Amniotic epithelial cell (primary cell): ENCODE measurements around the gene OR4A15.

Experiments used
- DNase-seq: peaks from one replicate; pipeline ENCODE4 v3.0.0-alpha.2; 2010; ENCODE audit warnings: low read depth

Gene OR4A15

DNA sequence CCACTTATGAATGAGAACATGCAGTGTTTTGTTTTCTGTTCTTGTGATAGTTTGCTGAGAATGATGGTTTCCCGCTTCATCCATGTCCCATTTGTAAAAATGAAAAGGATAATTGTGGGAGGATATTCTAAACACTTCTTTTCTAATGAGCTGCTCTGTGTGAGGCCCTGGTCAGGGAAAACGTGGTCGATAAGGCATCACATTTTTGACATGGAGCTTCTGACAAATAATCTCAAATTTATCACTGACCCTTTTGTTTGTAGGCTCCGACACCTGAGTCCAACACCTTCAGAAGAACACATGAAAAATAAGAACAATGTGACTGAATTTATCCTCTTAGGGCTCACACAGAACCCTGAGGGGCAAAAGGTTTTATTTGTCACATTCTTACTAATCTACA is at the start of gene OR4A15:
Gene OR4A15 (plus strand): TSS at position 301 of the 400 bp plus-strand sequence. CDS start 0 bp downstream, at position 301.
- DNase-seq: no peak

DNA sequence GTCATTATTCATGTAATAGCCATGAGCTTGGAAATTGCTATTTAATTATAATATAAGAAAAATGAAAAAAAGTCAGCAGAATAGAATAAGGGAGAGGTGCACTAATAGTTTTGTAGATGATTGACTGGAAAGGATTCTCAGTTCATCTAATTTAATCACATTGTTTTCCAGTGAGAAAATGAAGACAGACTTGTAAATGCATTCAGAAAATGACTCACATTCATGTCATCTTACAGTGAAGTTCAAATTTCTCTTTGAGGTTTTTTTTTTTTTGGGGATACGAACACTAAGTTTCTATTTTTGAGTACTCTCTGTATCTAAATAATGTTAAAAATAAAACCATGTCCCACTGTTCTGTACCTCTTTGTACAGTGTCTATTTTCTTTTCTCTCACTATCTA is 43.3 kb upstream of the OR4A15 start:
- DNase-seq: no peak

DNA sequence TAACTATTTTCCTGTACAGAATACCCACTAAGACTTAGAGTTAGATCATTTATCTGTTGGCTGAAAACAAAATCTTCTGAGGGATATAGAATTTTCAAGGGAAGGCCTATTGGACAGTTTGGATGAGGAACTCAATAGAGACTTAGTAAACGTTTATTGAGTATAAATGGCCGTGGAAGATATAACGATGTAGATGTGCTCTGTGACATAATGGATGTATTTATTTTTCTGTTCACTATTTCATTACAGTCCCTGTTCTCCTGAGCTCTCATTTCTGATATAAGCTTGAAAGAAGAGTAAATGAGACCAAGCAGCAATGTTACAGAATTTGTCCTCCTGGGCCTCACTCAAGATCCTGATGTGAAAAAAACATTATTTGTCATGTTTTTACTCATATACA is 24.9 kb upstream of the OR4A15 start, which contains the start of gene OR4A16:
Gene OR4A16 (plus strand): TSS at position 301 of the 400 bp plus-strand sequence. CDS start 0 bp downstream, at position 301.
- no peak for DNase-seq

- no peak for DNase-seq
Measured at GRCh38 chr11:55345306-55345705, 22.5 kb upstream of the OR4A15 start.

DNA sequence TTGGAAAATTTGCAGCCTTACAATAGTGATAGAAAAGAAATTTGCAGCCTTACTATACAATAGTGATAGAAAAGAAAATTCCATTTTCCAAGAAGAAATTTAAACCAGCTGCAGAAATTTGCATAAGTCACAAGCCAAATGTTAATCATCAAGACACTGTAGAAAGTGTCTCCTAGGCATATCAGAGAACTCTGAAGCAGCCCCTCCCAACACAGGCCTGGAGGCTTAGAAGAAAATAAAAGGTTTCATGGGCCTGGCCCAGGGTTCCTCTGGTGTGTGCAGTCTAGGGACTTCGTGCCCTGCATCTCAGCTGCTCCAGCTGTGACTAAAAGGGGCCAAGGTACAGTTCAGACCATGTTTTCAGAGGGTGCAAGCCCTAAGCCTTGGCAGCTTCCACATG is 18.7 kb upstream of the OR4A15 start:
- DNase-seq: no peak

DNA sequence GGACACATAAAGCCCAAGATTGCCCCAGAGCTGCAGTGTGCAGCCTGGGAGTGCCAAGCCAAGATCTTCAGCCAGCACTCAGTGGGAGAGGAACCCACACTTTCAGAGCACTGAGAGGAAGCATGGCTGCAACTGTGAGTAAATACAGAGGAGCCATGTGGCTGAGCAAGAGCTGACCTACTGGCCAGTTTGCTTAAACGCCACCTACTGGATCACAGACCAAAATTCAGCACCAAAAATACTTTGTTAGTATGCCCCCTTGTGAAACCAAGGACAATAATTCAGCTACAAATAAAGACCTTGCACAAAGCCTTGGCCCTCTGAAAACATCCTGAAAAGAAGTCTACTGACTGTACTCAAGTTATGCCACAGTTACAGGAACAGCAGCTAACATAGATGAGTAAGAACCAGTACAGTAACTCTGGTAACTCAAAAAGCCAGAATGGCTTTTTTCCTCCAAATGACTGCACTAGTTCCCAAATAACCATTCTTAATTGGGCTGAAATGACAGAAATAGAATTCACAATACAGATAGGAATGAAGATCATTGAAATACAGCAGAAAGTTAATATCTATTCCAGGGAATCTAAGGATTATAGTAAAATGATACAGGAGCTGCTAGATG is 10.1 kb upstream of the OR4A15 start:
- DNase-seq: no peak

DNA sequence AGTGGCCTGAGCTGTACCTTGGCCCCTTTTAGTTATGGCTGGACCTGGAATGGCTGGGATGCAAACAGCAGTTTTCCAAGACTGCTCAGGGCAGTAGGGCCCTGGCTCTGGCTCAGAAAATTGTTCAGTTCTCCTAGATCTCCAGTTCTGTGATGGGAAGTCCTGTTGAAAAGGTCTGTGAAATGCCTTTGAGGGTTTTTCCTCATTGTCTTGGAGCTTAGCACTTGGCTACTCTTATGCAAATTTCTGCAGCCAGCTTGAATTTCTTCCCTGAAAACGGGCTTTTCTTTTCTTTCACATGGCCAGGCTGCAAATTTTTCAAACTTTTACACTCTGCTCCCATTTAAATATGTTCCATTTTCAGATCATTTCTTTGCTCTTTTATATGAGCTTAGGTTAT is 33.2 kb downstream of the OR4A15 start:
- no peak for DNase-seq
